ENCODE results near the gene EEA1. TPM values are rescaled to one million over a fixed set of nuclear protein-coding genes. Genes with fewer than 3 reads are reported as not detected.

EEA1 gene
- polyA plus RNA-seq, 1 donor from 2014 or later: 5.6 TPM

DNA sequence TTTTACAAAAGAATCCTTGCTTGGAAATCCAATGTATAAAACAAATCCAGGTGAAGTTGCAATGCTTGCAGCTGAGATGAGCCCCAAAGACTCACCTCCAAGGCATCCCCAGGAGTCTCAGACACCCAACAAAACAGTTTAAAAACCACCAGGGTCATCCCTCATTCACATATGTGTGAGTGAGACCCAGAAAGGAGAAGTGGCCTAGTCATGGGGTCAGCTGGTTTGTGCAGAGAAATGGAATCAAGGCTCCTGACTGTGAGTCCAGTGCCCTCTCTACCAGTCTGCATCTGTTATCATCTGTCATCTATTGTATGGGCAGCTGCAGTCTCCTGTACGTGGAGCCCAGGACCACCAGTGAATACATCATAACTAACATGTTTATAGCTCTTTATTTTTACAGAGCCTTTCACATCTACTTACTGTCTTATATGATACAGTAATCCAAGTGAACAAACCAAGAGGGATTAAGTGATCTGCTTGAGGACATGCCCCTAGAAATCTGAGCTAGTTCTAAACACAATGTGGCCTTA is 199.3 kb downstream of the EEA1 start:
- no peak for TF ChIP-seq TAF1 (IDR thresholded peaks at IDR 0.05; ENCODE audit: low read depth)
- no peak for TF ChIP-seq RAD21 (conservative IDR thresholded peaks at IDR 0.05)
- H3K9me2 ChIP-seq (ENCODE audit: insufficient read depth, low read length): no peaks in the 10 kb centered on the region
- H3K27me3 ChIP-seq (ENCODE audit: insufficient read depth, low read depth, low read length): no peaks in the 10 kb centered on the region
- no peak overlapping the region for H3K4me2 ChIP-seq (ENCODE audit: low read length)
- no peaks in the 10 kb centered on the region for H4K20me1 ChIP-seq (ENCODE audit: insufficient read depth)
- no peaks in the 10 kb centered on the region for H3K36me3 ChIP-seq (ENCODE audit: insufficient read depth, low read length)
- H3K27ac ChIP-seq (ENCODE audit: low read length): no peak overlapping the region
- H3K9me3 ChIP-seq (ENCODE audit: low read length): no peaks in the 10 kb centered on the region
- H3K4me3 ChIP-seq (ENCODE audit: low read length): no peak overlapping the region
- no peaks in the 10 kb centered on the region for H3F3A ChIP-seq (ENCODE audit: insufficient read depth, low read length, poor library complexity, severe bottlenecking)
- H2AFZ ChIP-seq (ENCODE audit: low read depth, low read length): no peak overlapping the region
- no peak overlapping the region for H3K9ac ChIP-seq (ENCODE audit: low read length)
- H3K79me2 ChIP-seq (replicated peaks; ENCODE audit: insufficient read depth, low read length): no peaks in the 10 kb centered on the region

GRCh38 chr12:92726850-92727249 is 202.2 kb downstream of the EEA1 start:
- H3K79me2 ChIP-seq (replicated peaks; ENCODE audit: insufficient read depth, low read length): no peaks in the 10 kb centered on the region
- no peak overlapping the region for H3K9ac ChIP-seq (ENCODE audit: low read length)
- H3K27me3 ChIP-seq (ENCODE audit: insufficient read depth, low read depth, low read length): no peaks in the 10 kb centered on the region
- no peaks in the 10 kb centered on the region for H3F3A ChIP-seq (ENCODE audit: insufficient read depth, low read length, poor library complexity, severe bottlenecking)
- TF ChIP-seq POLR2AphosphoS5 (IDR thresholded peaks at IDR 0.05) (no peak), EZH2 (IDR thresholded peaks at IDR 0.05; ENCODE audit: borderline replicate concordance, insufficient read depth, low read length, poor library complexity, severe bottlenecking) (no peak), RAD21 (conservative IDR thresholded peaks at IDR 0.05) (no peak), TAF1 (IDR thresholded peaks at IDR 0.05; ENCODE audit: low read depth) (no peak), SMC3 (conservative IDR thresholded peaks at IDR 0.05; ENCODE audit: poor library complexity) (no peak), EP300 (conservative IDR thresholded peaks at IDR 0.05; ENCODE audit: poor library complexity, severe bottlenecking) (no peak), MXI1 (conservative IDR thresholded peaks at IDR 0.05; ENCODE audit: poor library complexity, severe bottlenecking) (no peak)
- TF ChIP-seq, protein P1, sequence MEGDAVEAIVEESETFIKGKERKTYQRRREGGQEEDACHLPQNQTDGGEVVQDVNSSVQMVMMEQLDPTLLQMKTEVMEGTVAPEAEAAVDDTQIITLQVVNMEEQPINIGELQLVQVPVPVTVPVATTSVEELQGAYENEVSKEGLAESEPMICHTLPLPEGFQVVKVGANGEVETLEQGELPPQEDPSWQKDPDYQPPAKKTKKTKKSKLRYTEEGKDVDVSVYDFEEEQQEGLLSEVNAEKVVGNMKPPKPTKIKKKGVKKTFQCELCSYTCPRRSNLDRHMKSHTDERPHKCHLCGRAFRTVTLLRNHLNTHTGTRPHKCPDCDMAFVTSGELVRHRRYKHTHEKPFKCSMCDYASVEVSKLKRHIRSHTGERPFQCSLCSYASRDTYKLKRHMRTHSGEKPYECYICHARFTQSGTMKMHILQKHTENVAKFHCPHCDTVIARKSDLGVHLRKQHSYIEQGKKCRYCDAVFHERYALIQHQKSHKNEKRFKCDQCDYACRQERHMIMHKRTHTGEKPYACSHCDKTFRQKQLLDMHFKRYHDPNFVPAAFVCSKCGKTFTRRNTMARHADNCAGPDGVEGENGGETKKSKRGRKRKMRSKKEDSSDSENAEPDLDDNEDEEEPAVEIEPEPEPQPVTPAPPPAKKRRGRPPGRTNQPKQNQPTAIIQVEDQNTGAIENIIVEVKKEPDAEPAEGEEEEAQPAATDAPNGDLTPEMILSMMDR (IDR thresholded peaks at IDR 0.05; ENCODE audit: poor library complexity, severe bottlenecking): no peak
- TF ChIP-seq, protein P2, sequence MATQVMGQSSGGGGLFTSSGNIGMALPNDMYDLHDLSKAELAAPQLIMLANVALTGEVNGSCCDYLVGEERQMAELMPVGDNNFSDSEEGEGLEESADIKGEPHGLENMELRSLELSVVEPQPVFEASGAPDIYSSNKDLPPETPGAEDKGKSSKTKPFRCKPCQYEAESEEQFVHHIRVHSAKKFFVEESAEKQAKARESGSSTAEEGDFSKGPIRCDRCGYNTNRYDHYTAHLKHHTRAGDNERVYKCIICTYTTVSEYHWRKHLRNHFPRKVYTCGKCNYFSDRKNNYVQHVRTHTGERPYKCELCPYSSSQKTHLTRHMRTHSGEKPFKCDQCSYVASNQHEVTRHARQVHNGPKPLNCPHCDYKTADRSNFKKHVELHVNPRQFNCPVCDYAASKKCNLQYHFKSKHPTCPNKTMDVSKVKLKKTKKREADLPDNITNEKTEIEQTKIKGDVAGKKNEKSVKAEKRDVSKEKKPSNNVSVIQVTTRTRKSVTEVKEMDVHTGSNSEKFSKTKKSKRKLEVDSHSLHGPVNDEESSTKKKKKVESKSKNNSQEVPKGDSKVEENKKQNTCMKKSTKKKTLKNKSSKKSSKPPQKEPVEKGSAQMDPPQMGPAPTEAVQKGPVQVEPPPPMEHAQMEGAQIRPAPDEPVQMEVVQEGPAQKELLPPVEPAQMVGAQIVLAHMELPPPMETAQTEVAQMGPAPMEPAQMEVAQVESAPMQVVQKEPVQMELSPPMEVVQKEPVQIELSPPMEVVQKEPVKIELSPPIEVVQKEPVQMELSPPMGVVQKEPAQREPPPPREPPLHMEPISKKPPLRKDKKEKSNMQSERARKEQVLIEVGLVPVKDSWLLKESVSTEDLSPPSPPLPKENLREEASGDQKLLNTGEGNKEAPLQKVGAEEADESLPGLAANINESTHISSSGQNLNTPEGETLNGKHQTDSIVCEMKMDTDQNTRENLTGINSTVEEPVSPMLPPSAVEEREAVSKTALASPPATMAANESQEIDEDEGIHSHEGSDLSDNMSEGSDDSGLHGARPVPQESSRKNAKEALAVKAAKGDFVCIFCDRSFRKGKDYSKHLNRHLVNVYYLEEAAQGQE (IDR thresholded peaks at IDR 0.05; ENCODE audit: borderline replicate concordance): no peak
- no peak overlapping the region for H3K27ac ChIP-seq (ENCODE audit: low read length)
- no peak overlapping the region for H3K4me3 ChIP-seq (ENCODE audit: low read length)
- H3K36me3 ChIP-seq (ENCODE audit: insufficient read depth, low read length): no peaks in the 10 kb centered on the region
- no peaks in the 10 kb centered on the region for H4K20me1 ChIP-seq (ENCODE audit: insufficient read depth)
- no peak overlapping the region for H3K4me2 ChIP-seq (ENCODE audit: low read length)
- H2AFZ ChIP-seq (ENCODE audit: low read depth, low read length): no peak overlapping the region
- no peaks in the 10 kb centered on the region for H3K9me2 ChIP-seq (ENCODE audit: insufficient read depth, low read length)
- no peaks in the 10 kb centered on the region for H3K9me3 ChIP-seq (ENCODE audit: low read length)

Measured in neural cell (in vitro differentiated cells).